ENCODE measurements around the gene TMEM39B. TPM values are rescaled to one million over a fixed set of nuclear protein-coding genes. Genes with fewer than 3 reads are reported as not detected.

The TMEM39B gene
- total and polyA plus RNA-seq, 2 donors (not counting 3 experiments of a cell fraction or from before 2014, with no cell fraction given): 47.3 to 64.3 TPM

DNA sequence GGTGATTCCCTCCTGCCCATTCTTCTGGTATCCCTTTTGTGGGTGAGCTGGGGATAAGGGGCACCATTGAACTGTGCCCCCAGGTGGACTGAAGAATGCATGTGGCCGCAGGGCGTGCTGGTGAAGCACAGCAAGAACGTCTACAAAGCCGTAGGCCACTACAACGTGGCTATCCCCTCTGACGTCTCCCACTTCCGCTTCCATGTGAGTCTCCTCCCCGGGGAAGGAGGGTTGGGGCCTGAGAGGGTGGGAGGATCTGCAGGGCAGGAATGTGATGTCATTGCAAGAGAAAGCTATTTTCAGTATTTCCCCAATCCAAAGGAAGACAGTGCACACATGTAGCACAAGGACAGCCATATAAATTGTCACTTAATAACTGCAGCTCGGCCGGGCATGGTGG is 27.6 kb downstream of the TMEM39B start:
- CTCF ChIA-PET: interaction anchor here (1.2 to 1.4 kb wide), 3 partner anchors 9 to 25 kb away, joined by 3 to 5 read pairs (median 4); no protein-coding TSS in a partner anchor
- no TSS peak for BruUV-seq (replicated peaks)
- POLR2A ChIA-PET: no interaction called here
- DNase-seq (ENCODE audit: low read depth, low spot score) (no peak), FAIRE-seq (no peak)
- H3K36me3 ChIP-seq (ENCODE audit: control insufficient read depth in 2 of 2, extremely low read depth in 1 of 2, insufficient read depth in 2 of 2, low read length in 2 of 2): peaks cover 10 to 27% of the 10 kb centered on the region in 2 experiments
- no peak overlapping the region for H2AFZ ChIP-seq (ENCODE audit: low read depth, low read length)
- intact Hi-C loops (cut with micrococcal nuclease): no loop called here
- TF ChIP-seq POLR2A (IDR thresholded peaks at IDR 0.05; ENCODE audit: low read depth, low read length) (no peak), POLR2AphosphoS5 (IDR thresholded peaks at IDR 0.05; ENCODE audit: insufficient read depth, low read depth, low read length) (no peak), MYC (IDR thresholded peaks at IDR 0.05; ENCODE audit: low read depth, low read length) (no peak), FOS (IDR thresholded peaks at IDR 0.05; ENCODE audit: borderline replicate concordance, insufficient read depth, low read length) (no peak), GATA2 (IDR thresholded peaks at IDR 0.05; ENCODE audit: insufficient read depth, insufficient read length, low read depth, low read length) (no peak), JUN (IDR thresholded peaks at IDR 0.05; ENCODE audit: borderline replicate concordance, insufficient read depth, insufficient read length, low read depth) (no peak), EZH2 (IDR thresholded peaks at IDR 0.05; ENCODE audit: borderline replicate concordance, low read depth, low read length, severe bottlenecking) (no peak)
- TF ChIP-seq, protein P1, sequence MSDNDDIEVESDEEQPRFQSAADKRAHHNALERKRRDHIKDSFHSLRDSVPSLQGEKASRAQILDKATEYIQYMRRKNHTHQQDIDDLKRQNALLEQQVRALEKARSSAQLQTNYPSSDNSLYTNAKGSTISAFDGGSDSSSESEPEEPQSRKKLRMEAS (IDR thresholded peaks at IDR 0.05; ENCODE audit: insufficient read depth, insufficient read length): no peak
- TF ChIP-seq, protein P2, sequence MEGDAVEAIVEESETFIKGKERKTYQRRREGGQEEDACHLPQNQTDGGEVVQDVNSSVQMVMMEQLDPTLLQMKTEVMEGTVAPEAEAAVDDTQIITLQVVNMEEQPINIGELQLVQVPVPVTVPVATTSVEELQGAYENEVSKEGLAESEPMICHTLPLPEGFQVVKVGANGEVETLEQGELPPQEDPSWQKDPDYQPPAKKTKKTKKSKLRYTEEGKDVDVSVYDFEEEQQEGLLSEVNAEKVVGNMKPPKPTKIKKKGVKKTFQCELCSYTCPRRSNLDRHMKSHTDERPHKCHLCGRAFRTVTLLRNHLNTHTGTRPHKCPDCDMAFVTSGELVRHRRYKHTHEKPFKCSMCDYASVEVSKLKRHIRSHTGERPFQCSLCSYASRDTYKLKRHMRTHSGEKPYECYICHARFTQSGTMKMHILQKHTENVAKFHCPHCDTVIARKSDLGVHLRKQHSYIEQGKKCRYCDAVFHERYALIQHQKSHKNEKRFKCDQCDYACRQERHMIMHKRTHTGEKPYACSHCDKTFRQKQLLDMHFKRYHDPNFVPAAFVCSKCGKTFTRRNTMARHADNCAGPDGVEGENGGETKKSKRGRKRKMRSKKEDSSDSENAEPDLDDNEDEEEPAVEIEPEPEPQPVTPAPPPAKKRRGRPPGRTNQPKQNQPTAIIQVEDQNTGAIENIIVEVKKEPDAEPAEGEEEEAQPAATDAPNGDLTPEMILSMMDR (IDR thresholded peaks at IDR 0.05; ENCODE audit: extremely low read depth in 1 of 2, insufficient read depth in 1 of 2, low read depth in 1 of 2, low read length in 2 of 2): no peak
- H3K4me1 ChIP-seq (ENCODE audit: control insufficient read depth, extremely low read depth, insufficient read depth, low read length): peaks cover 13% of the 10 kb centered on the region
- no peak overlapping the region for H3K27ac ChIP-seq (ENCODE audit: insufficient read depth, low read depth, low read length)
- no peaks in the 10 kb centered on the region for H3K9me3 ChIP-seq (replicated peaks; ENCODE audit: control insufficient read depth, insufficient read depth, low read length)
- dilution Hi-C loops (cut with MboI; ENCODE audit: extremely low pct_ligation_motif_present, low sequenced_read_pairs): no loop called here
- no peaks in the 10 kb centered on the region for H3K79me2 ChIP-seq (ENCODE audit: control insufficient read depth, insufficient read depth, low read length)
- no peak overlapping the region for H3K4me2 ChIP-seq (ENCODE audit: insufficient read depth, low read length)
- no peak overlapping the region for H3K9ac ChIP-seq (replicated peaks; ENCODE audit: extremely low read depth, insufficient read depth, low read length)
- no peaks in the 10 kb centered on the region for H3K9me1 ChIP-seq (replicated peaks; ENCODE audit: control insufficient read depth, extremely low read depth, insufficient read depth, low read length)
- H3K27me3 ChIP-seq (ENCODE audit: control insufficient read depth in 2 of 2, insufficient read depth in 2 of 2, low read length in 2 of 2): no peaks in the 10 kb centered on the region
- no peak overlapping the region for H3K4me3 ChIP-seq (replicated peaks in 1 of 3; ENCODE audit: insufficient read depth in 1 of 3, low read depth in 1 of 3, low read length in 3 of 3)
- no peaks in the 10 kb centered on the region for H4K20me1 ChIP-seq (replicated peaks; ENCODE audit: control insufficient read depth, extremely low read depth, insufficient read depth, low read length)
